Endodermal cell (in vitro differentiated cells): ENCODE data around the gene PPP1R14C. TPM values are rescaled to one million over a fixed set of nuclear protein-coding genes. Genes with fewer than 3 reads are reported as not detected.

Experiments
- DNase-seq: peaks from one replicate; pipeline ENCODE4 v3.0.0-alpha.2; 2017
- H3K27ac ChIP-seq: 2 replicates; pipeline ENCODE4 v1.5.1; 2013; ENCODE audit warnings: mild to moderate bottlenecking, low read depth, low read length, moderate library complexity
- H3K27me3 ChIP-seq: 2 replicates; pipeline ENCODE4 v1.6.1; 2013; ENCODE audit warnings: mild to moderate bottlenecking, low read length, moderate library complexity; ENCODE audit not compliant: insufficient read depth, control insufficient read depth, poor library complexity, severe bottlenecking
- H3K36me3 ChIP-seq: 2 replicates; pipeline ENCODE4 v1.7.0; 2013; ENCODE audit warnings: mild to moderate bottlenecking, low read length, moderate library complexity; ENCODE audit not compliant: control insufficient read depth, insufficient read depth
- H3K4me1 ChIP-seq: one replicate; pipeline ENCODE4 v1.7.0; 2013; ENCODE audit warnings: low read length; ENCODE audit not compliant: control insufficient read depth, insufficient read depth
- H3K4me3 ChIP-seq: 2 replicates; pipeline ENCODE4 v1.5.1; 2013; ENCODE audit warnings: mild to moderate bottlenecking, low read length, moderate library complexity
- H3K9ac ChIP-seq: 2 replicates; pipeline ENCODE4 v1.6.1; 2013; ENCODE audit warnings: mild to moderate bottlenecking, low read length, moderate library complexity; ENCODE audit not compliant: poor library complexity, severe bottlenecking; ENCODE audit errors: extremely low read depth
- H3K9me3 ChIP-seq: 2 replicates; pipeline ENCODE4 v1.6.1; 2013; ENCODE audit warnings: mild to moderate bottlenecking, low read length, moderate library complexity; ENCODE audit not compliant: control insufficient read depth
- H3K27ac Mint-ChIP-seq: 2 replicates; pipeline ENCODE4 v1.8.0; 2020; ENCODE audit warnings: mixed read lengths
- H3K27me3 Mint-ChIP-seq: 2 replicates; pipeline ENCODE4 v1.8.0; 2021; ENCODE audit warnings: mild to moderate bottlenecking, mixed read lengths; ENCODE audit not compliant: insufficient read depth
- H3K36me3 Mint-ChIP-seq: 2 replicates; pipeline ENCODE4 v1.8.0; 2020; ENCODE audit warnings: low read depth, mixed read lengths
- H3K4me1 Mint-ChIP-seq: 2 replicates; pipeline ENCODE4 v1.8.0; 2020; ENCODE audit warnings: mixed read lengths
- H3K4me3 Mint-ChIP-seq: 2 replicates; pipeline ENCODE4 v1.8.0; 2020; ENCODE audit warnings: mild to moderate bottlenecking, moderate library complexity, mixed read lengths
- H3K9me3 Mint-ChIP-seq: 2 replicates; pipeline ENCODE4 v1.8.0; 2020; ENCODE audit warnings: mild to moderate bottlenecking, mixed read lengths
- WGBS, 2 experiments: methylation state at CpG; one replicate each; pipeline versions ENCODE4 v1.1.5 to v1.1.7; 2013; ENCODE audit warnings: missing lambda C conversion rate in 2 of 2, mixed read lengths in 1 of 2; ENCODE audit not compliant: insufficient coverage in 1 of 2, insufficient read length in 1 of 2; 5-methylcytosine and 5-hydroxymethylcytosine counted together
- total RNA-seq, 2 donors: library from RNA; stranded (reverse); fragmentation: NEBNext Ultra II Directional in 1 of 2; extraction: Animal tissue kit (Norgen Biotek cat#: 25700) in 1 of 2; gene quantifications; 2 replicates in 1 of 2; 3 replicates in 1 of 2; pipeline ENCODE4 v1.2.1, GENCODE V29; 2021
- TF ChIP-seq, protein P1 (sequence below): fragments of 200-600 bp; sonication (generic); conservative IDR thresholded peaks from 2 replicates; pipeline ENCODE4 v1.5.0; 2021; ENCODE audit warnings: antibody characterized with exemption, mild to moderate bottlenecking

PPP1R14C gene
- total RNA-seq, 2 donors from 2014 or later, result 0.20 to 0.29 TPM

DNA sequence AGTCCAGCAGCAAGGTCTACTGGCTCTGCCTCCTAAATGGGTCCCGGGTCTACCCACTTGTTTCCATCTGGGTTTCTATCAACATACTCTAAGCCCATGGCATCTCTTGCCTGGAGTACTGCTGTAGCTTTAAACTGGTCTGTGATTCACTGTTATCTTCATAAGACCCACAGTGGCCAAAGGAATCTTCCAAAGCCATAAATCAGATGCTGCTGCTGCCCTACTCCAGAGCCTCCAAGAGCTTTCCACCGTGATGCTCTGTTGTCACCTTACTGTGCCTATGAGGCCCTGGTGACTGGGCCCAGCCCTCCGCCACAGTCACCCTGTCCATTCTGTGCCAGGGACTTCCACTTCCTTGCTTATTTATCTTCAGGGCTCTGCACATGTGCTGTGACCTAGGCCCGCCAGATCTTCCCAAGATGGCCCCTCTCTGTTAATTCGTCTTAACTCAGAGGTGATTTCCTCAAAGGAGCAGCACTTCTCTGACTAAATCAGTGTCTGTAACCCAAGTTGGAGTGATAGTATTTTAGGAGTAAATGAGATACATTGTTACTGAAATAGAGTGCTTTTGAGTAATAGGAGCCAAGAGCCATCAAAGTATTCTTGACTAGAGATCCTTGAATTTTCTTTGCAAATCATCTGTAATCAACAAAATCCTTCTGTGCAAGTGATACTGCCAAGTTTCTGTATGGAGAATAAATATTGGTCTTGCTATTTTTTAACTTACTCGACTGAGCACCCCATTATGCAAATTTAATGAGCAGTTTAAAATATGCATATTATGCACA, 102.5 kb downstream of the PPP1R14C start:
- WGBS, 2 experiments, result 90 to 96% methylated on average over 5 of the region's 6 CpGs
- H3K27me3 ChIP-seq, result no peaks in the 10 kb centered on the region
- TF ChIP-seq, protein P1, sequence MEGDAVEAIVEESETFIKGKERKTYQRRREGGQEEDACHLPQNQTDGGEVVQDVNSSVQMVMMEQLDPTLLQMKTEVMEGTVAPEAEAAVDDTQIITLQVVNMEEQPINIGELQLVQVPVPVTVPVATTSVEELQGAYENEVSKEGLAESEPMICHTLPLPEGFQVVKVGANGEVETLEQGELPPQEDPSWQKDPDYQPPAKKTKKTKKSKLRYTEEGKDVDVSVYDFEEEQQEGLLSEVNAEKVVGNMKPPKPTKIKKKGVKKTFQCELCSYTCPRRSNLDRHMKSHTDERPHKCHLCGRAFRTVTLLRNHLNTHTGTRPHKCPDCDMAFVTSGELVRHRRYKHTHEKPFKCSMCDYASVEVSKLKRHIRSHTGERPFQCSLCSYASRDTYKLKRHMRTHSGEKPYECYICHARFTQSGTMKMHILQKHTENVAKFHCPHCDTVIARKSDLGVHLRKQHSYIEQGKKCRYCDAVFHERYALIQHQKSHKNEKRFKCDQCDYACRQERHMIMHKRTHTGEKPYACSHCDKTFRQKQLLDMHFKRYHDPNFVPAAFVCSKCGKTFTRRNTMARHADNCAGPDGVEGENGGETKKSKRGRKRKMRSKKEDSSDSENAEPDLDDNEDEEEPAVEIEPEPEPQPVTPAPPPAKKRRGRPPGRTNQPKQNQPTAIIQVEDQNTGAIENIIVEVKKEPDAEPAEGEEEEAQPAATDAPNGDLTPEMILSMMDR, result no peak
- Mint-ChIP-seq H3K4me1 (no peaks in the 10 kb centered on the region), H3K4me3 (no peak overlapping the region), H3K27ac (no peak overlapping the region), H3K9me3 (peaks cover 11% of the 10 kb centered on the region), H3K27me3 (no peaks in the 10 kb centered on the region), H3K36me3 (no peaks in the 10 kb centered on the region)
- no peak overlapping the region for H3K9ac ChIP-seq
- no peaks in the 10 kb centered on the region for H3K36me3 ChIP-seq
- no peak for DNase-seq
- H3K9me3 ChIP-seq, result peaks cover 11% of the 10 kb centered on the region
- H3K27ac ChIP-seq, result no peak overlapping the region
- H3K4me1 ChIP-seq, result no peaks in the 10 kb centered on the region
- no peak overlapping the region for H3K4me3 ChIP-seq

DNA sequence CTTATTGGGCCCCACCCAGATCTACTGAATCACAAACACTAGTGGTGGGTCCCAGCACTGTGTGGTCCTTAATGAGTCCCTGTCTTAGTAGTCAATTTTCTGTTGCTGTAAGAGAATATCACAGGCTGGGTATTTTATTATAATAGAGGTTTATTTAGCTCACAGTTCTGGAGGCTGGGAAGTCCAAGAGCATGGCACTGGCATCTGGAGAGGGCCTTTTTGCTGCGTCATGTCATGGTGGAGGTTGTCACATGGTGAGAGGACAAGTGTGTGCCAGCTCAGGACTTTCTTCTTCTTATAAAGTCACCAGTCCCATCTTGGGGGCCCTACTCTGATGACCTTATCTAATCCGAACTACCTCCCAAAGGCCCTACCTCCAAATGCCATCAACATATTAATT, 105.0 kb downstream of the PPP1R14C start:
- H3K9me3 ChIP-seq, result peaks cover 11% of the 10 kb centered on the region
- WGBS, 2 experiments, result 90 to 92% methylated on average over 2 of the region's 2 CpGs
- no peak overlapping the region for H3K27ac ChIP-seq
- Mint-ChIP-seq H3K4me1 (peaks cover 2% of the 10 kb centered on the region), H3K27me3 (no peaks in the 10 kb centered on the region), H3K4me3 (no peak overlapping the region), H3K36me3 (no peaks in the 10 kb centered on the region), H3K27ac (no peak overlapping the region), H3K9me3 (peaks cover 11% of the 10 kb centered on the region)
- no peak overlapping the region for H3K4me3 ChIP-seq
- no peaks in the 10 kb centered on the region for H3K27me3 ChIP-seq
- DNase-seq, result no peak
- TF ChIP-seq, protein P1, result no peak
- H3K9ac ChIP-seq, result no peak overlapping the region
- H3K36me3 ChIP-seq, result no peaks in the 10 kb centered on the region
- no peaks in the 10 kb centered on the region for H3K4me1 ChIP-seq

DNA sequence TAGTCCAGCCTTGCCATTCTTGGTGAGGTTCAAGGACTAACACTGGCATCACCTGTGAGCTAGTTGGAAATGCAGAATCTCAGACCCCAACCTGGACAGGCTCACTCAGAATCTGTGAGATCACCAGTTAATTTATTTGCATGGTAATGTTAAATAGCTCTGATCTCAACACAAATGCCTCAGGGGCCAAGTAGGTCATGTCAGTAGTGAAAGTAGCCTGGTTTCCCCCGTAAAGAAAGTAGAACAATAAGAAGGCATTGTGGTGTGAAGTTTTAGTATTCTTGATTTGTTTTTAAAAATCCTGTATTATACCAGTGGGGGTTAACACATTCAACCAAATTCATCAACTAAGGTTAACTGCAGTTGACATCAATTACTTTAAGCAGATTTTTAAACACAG, 105.5 kb downstream of the PPP1R14C start:
- Mint-ChIP-seq H3K4me1 (peaks cover 2% of the 10 kb centered on the region), H3K27ac (no peak overlapping the region), H3K36me3 (no peaks in the 10 kb centered on the region), H3K9me3 (peaks cover 11% of the 10 kb centered on the region), H3K27me3 (no peaks in the 10 kb centered on the region), H3K4me3 (no peak overlapping the region)
- H3K36me3 ChIP-seq, result no peaks in the 10 kb centered on the region
- DNase-seq, result no peak
- no peaks in the 10 kb centered on the region for H3K4me1 ChIP-seq
- 92% methylated on average over 1 of the region's 1 CpG; no CpG with 5 or more reads in 1 of the 2 experiments for WGBS, 2 experiments
- H3K27me3 ChIP-seq, result no peaks in the 10 kb centered on the region
- TF ChIP-seq, protein P1, result no peak
- peaks cover 11% of the 10 kb centered on the region for H3K9me3 ChIP-seq
- H3K4me3 ChIP-seq, result no peak overlapping the region
- no peak overlapping the region for H3K27ac ChIP-seq
- H3K9ac ChIP-seq, result no peak overlapping the region
